Measurements from ENCODE around the gene GPRIN2.
A peak's percentile ranks its signal among the peaks of the same experiment; 100 is the strongest.

Gene GPRIN2

DNA sequence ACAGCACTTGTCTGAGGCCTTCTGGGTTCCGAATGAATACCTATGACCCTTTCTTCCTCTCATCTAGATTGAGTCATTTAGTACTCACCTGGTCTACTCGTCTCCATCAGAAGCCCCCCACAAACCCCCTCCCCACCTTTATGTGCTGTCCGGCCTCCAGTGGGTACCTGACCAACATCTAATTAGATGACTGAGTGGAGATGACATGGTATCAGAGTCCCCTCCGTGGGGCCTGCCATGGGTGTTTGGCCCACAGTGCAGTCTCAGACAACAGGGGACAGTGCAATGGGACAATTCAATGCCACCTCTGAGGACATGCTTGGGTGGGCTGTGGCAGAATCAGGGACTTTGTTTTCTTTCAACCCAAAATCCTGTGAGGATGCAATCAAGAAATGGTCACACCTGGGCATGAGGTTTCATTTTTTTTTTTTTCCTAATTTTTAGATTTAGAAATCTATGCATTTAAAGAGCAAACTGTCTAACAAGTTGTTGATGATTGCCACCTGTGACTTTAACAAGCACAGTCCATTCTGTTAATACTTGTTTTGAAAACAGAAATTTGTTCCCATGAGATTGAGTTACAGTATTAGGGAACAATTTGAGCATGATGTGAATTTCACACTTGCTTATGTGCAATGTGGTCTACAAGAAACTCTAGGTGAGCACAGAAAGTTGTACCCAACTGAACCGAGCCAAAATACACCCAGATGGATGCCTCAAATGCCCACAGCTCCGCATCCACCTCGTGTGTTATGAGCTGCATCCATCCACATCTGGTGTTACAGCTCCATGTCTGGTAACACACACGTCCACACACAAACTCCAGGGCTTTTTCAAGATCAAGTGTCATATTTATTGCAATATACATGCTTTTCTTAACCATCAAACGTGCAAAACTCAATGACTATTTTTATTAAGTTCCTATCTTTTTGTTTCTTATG lies 27.5 kb downstream of the GPRIN2 start:
- no peak for DNase-seq (ENCODE audit: low read depth in 1 of 2, low spot score in 1 of 2)
- no peak for TF ChIP-seq JUND (IDR thresholded peaks at IDR 0.05; ENCODE audit: low read depth)
- in situ Hi-C loops (cut with HindIII; ENCODE audit: low pct_unique_long_range_greater_than_20kb, low sequenced_read_pairs) = no loop called here

DNA sequence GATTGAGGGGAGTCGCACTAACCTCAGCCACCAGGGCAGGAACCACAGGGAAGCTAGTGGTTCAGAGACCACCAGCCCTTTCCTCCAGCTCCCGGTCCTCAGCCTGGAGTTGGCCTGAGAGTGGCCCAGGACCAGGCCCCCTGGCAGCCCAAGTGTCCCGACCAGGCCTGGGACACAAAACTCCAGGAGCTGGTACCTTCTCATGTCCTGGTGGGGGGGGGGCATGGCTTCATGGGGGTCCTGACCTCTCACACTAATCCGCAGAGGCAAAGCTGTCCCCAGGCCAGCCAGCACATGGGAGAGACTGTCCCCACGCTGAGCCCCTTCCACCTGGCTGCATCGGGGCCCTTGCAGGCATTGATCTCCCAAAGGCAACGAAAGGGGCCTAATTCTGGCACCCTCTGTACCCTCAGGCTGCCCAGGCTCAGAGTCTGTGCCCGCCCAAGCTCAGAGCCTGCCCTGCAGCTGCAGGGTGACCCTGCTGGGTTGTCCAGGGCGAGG lies 28.2 kb downstream of the GPRIN2 start:
- DNase-seq (ENCODE audit: low read depth in 1 of 2, low spot score in 1 of 2) = no peak
- in situ Hi-C loops (cut with HindIII; ENCODE audit: low pct_unique_long_range_greater_than_20kb, low sequenced_read_pairs) = no loop called here
- TF ChIP-seq JUND (IDR thresholded peaks at IDR 0.05; ENCODE audit: low read depth) = no peak

DNA sequence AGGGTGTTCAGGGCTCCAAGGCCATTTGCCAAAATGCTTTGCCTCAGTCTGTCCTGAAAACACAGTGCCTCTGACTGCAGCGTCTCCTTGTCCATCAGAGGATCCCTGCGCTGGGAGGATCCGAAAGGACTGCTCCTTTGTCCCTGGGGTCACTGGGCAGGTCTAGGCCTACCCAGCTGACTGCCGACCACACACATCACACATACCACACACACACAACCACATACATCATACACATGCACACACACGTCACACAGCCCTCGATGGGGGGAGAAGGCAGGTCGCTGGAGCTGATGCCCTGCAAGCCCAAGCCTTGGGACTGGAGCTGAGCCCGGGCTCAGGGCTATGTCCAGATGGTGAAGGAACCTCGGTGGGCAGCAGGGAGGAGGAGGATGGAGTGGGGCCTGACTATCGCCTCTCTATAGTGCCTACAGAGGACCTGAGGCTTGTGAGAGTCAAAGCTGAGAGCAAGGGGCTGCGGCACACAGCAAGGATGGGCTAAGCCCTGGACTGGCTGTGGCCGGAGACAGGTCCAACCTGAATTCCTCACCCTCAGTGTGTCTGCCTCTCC lies 29.1 kb downstream of the GPRIN2 start:
- in situ Hi-C loops (cut with HindIII; ENCODE audit: low pct_unique_long_range_greater_than_20kb, low sequenced_read_pairs) = no loop called here
- DNase-seq (ENCODE audit: low read depth in 1 of 2, low spot score in 1 of 2) = no peak
- TF ChIP-seq JUND (IDR thresholded peaks at IDR 0.05; ENCODE audit: low read depth) = no peak

DNA sequence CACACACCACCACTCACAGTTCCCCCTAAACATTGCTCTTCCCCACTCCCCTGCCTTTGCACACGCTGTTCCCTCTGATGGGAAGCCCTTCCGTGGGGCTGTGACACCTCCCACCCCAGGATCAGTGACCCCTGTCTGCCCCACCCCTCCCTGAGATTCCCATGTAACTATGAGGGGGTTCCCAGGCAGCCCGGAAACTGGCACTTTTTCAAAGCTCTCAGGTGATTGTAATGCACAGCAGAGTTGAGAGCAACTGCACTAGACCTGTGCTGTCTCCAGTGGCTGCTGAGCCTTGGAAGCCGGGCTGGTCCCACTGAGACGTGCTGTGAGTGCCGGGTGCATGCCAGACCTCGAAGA lies 29.8 kb downstream of the GPRIN2 start:
- in situ Hi-C loops (cut with HindIII; ENCODE audit: low pct_unique_long_range_greater_than_20kb, low sequenced_read_pairs) = no loop called here
- DNase-seq (ENCODE audit: low read depth in 1 of 2, low spot score in 1 of 2) = peak in 1 of 2 experiments; percentile 42
- no peak for TF ChIP-seq JUND (IDR thresholded peaks at IDR 0.05; ENCODE audit: low read depth)

DNA sequence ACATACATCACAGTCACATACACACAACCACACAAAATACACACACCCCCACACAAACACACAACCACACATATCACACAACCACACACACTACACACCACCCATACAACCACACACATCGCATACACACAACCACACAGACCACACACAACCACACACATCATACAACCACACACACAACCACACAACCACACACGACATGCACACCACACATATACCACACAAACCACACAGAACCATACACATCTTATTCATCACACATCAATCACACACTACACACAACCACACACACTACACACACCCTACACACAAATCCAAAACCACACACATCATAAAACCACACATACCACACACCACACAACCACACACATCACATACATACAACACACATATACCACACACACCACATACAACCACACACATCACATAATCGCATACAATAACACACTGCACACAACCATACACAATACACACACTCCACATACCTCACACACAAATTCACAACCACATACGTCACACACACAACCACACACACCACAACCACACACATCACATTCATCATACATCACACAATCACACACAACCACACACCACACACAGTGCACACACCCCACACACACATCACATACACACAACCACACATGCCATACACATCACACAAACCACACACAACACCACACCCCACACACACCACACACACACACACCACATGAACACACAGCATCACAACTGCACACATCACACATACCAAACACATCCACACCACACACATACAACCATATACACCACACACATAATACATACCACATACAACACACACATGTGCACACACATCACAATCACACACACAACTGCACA lies 30.4 kb downstream of the GPRIN2 start:
- peak in 1 of 2 experiments; percentile 45 for DNase-seq (ENCODE audit: low read depth in 1 of 2, low spot score in 1 of 2)
- TF ChIP-seq JUND (IDR thresholded peaks at IDR 0.05; ENCODE audit: low read depth) = no peak
- in situ Hi-C loops (cut with HindIII; ENCODE audit: low pct_unique_long_range_greater_than_20kb, low sequenced_read_pairs) = no loop called here

DNA sequence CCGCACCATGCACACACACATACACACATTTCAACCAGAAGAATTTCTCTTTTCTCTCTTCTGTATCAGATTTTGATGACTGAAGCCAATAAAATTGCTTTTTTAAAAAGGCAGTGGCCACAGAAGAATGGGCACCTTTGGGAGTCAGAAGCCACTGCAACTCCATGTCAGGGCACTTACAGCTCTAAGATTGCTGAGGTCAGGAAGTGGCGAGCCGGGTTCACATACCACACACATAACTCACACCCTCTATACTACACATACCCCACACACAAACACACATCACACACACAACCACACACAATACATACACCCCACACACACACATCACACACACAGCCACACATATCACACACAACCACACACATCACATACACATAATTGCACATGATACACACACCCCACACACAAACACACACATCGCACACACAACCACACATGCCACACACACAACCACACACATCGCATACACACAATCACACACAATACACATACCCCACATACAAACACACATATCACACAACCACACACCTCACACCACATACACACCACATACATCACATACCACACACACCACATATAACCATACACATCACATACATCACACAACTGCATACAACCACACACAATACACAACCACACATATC lies 31.2 kb downstream of the GPRIN2 start:
- DNase-seq (ENCODE audit: low read depth in 1 of 2, low spot score in 1 of 2) = peak in 1 of 2 experiments; percentile 59
- in situ Hi-C loops (cut with HindIII; ENCODE audit: low pct_unique_long_range_greater_than_20kb, low sequenced_read_pairs) = no loop called here
- TF ChIP-seq JUND (IDR thresholded peaks at IDR 0.05; ENCODE audit: low read depth) = no peak

DNA sequence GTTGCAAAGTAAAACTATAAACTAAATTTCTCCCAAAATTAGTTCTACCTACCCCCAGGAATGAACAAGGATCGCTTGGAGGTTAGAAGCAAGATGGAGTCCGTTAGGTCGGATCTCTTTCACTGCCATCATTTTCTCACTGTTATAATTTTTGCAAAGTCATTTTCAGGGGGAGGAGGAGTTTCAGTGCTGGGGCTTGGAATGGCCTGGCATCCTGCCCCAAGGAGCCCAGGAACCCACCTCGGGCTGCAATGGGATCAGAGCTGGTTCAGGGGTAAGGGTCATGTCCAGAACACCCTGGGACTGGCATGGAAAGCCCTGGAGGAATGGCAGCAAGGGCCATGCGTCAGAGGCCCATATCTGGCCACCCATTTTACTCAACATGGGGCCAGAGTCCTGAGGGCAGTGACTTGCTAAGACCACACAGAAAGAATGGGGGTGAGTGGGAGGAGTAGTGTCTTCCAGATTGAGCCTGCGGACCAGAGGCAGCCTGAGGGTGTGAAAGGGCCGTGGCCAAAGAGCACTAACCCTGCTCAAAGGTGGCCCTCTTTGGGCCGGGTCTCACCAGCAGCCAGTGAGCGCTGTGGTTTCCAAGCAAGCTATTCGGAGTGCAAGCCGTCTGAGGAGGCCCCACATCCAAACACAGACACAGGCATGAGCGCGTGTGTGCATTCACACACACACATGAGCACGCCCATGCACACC lies 31.8 kb downstream of the GPRIN2 start:
- in situ Hi-C loops (cut with HindIII; ENCODE audit: low pct_unique_long_range_greater_than_20kb, low sequenced_read_pairs) = no loop called here

DNA sequence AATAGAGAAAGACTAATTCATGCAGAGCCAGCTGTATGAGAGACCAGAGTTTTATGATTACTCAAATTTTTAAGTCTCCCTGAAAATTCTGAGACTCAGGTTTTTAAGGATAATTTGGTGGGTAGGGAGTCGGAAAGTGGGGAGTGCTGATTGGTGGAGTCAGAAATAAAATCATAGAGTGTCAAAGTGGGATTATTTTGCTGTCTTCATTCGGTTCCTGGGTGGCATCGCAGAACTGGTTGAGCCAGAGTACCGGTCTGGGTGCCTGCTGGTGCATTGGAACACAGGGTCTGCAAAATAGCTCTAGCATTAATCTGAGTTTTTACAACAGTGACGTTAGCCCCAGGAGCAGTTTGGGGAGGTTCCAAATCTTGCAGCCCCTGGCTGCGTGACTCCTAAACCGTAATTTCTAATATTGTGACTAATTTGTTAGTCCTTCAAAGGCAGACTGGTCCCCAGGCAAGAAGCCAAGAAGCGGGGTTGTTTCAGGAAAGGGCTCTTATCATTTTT lies 32.4 kb downstream of the GPRIN2 start:
- no peak for TF ChIP-seq JUND (IDR thresholded peaks at IDR 0.05; ENCODE audit: low read depth)
- peak in 1 of 2 experiments; percentile 54 for DNase-seq (ENCODE audit: low read depth in 1 of 2, low spot score in 1 of 2)
- in situ Hi-C loops (cut with HindIII; ENCODE audit: low pct_unique_long_range_greater_than_20kb, low sequenced_read_pairs) = no loop called here

More for the DNA sequence above, 31.8 kb downstream of the GPRIN2 start:
- no peak for TF ChIP-seq JUND (IDR thresholded peaks at IDR 0.05; ENCODE audit: low read depth)
- DNase-seq (ENCODE audit: low read depth in 1 of 2, low spot score in 1 of 2) = peak in 1 of 2 experiments; percentile 29

DNA sequence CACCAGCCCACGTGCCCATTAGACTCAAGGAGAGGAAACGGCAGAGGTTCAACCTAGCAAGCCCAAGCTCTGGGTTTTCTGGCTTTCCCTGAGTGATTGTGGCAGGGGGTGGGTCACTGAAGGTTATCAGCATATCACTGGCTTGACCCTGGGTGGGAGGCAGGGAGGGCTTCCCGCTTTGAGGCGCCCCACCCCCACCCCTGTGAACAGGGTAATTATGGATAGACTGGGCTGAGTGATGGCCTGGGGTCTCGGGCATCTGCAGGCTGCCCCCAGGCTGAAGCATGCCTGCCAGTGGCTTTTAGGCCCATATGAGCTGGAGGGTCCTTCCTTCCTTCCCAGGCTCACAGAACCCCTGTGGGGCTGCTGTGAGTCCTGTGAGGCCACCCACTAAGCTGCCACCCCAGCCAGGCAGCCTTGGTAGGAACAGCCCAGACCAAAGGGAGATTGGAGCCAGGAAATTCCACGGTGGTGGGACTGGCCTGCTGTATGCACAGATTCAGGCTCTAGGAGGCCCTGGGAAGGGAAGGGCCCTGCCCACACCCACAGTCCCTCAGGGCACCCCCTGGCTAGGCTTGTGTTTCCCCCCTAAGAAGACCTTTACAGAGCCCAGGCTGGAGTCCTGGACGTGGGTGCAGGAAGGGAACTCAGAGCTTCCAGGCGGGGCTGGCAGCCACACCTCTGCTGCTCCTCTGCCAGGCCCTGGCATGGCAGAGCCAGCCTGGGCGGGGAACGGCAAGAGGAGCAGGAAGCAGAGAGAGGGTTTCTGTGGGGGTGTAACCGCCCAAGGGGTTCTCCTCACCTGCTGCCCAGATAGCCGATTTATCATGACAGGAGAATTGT lies 33.1 kb downstream of the GPRIN2 start:
- in situ Hi-C loops (cut with HindIII; ENCODE audit: low pct_unique_long_range_greater_than_20kb, low sequenced_read_pairs) = no loop called here
- no peak for TF ChIP-seq JUND (IDR thresholded peaks at IDR 0.05; ENCODE audit: low read depth)
- peak in 1 of 2 experiments; percentile 52 for DNase-seq (ENCODE audit: low read depth in 1 of 2, low spot score in 1 of 2)

DNA sequence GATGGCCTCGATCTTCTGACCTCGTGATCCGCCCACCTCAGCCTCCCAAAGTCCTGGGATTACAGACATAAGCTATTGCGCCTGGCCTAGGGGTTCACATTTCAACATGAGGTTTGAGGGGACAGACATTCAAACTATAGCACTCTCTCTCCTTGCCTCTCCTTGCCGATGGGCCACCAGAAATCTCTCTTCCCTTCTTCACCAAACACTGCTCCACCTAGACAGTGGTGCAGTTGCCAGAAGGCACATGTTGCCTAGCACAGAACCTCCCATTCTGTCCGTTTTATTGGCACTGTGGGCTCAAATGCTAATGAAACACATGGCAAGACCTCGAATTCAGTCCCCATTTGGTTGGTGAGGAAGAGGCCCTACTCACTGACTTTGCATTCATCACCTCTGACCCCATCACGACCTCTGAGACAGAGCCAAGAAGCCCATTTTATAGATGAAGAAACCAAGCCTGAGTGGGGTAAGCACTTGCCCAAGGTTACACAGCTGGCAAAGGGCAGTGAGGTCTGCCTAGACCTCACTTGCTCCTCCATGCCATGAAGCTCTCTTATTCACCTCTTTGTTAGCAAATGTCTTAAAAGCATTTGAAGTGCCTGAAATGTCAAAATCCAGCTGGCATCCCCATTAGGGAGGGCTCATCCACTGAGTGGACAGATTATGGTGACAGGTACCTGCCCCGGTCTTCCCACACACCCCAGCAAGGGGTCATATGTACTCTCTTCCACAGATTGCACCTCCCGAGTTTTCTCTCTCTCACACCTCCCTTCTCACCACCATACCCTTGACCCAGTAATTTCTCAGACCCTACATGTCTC lies 34.0 kb downstream of the GPRIN2 start:
- in situ Hi-C loops (cut with HindIII; ENCODE audit: low pct_unique_long_range_greater_than_20kb, low sequenced_read_pairs) = no loop called here

More for the DNA sequence above, 34.0 kb downstream of the GPRIN2 start:
- no peak for DNase-seq (ENCODE audit: low read depth in 1 of 2, low spot score in 1 of 2)
- no peak for TF ChIP-seq JUND (IDR thresholded peaks at IDR 0.05; ENCODE audit: low read depth)
